Kidney (tissue), 14 donors: ENCODE data around the gene PPP6R3. TPM values are rescaled to one million over a fixed set of nuclear protein-coding genes. Genes with fewer than 3 reads are reported as not detected.

Experiments
- DNase-seq, 5 donors: peaks; one replicate each; pipeline ENCODE4 v3.0.0-alpha.2; 2013 to 2020
- FAIRE-seq: peaks from 2 replicates; lab custom pipeline; 2012; peaks lifted over from hg19 to GRCh38; lab: Jason Lieb, UNC
- H3K27ac ChIP-seq, 2 donors: one replicate each; pipeline ENCODE4 v1.7.0; 2013; ENCODE audit warnings: low read depth in 2 of 2, low read length in 2 of 2, inconsistent platforms in 1 of 2
- H3K27me3 ChIP-seq: one replicate; pipeline ENCODE4 v1.7.1; 2013; ENCODE audit warnings: low read length, inconsistent platforms; ENCODE audit not compliant: control insufficient read depth, insufficient read depth
- H3K36me3 ChIP-seq, 3 donors: one replicate each; pipeline versions ENCODE4 v1.7.0 to v1.7.1; 2013; ENCODE audit warnings: low read length in 3 of 3, control low read depth in 1 of 3, inconsistent platforms in 1 of 3; ENCODE audit not compliant: insufficient read depth in 3 of 3, control insufficient read depth in 2 of 3
- H3K4me1 ChIP-seq, 3 donors: one replicate each; pipeline versions ENCODE4 v1.7.0 to v1.7.1; 2013; ENCODE audit warnings: low read length in 3 of 3, inconsistent platforms in 1 of 3, low read depth in 1 of 3; ENCODE audit not compliant: control insufficient read depth in 2 of 3, insufficient read depth in 2 of 3
- H3K4me3 ChIP-seq, 3 donors: one replicate each; pipeline versions ENCODE4 v1.7.0 to v1.8.1; 2013; ENCODE audit warnings: low read length in 3 of 3, control low read depth in 1 of 3, inconsistent platforms in 1 of 3
- H3K9ac ChIP-seq, 3 donors: one replicate each; pipeline versions ENCODE4 v1.7.0 to v1.7.1; 2013; ENCODE audit warnings: low read length in 3 of 3, control low read depth in 1 of 3, inconsistent platforms in 1 of 3
- H3K9me3 ChIP-seq, 3 donors: one replicate each; pipeline versions ENCODE4 v1.7.0 to v1.7.1; 2013; ENCODE audit warnings: low read length in 3 of 3, control low read depth in 1 of 3, inconsistent platforms in 1 of 3; ENCODE audit not compliant: control insufficient read depth in 2 of 3, insufficient read depth in 1 of 3
- intact Hi-C: fragments of 100-400 bp; cut with DNase I; formaldehyde crosslinking; loops from one replicate; pipeline ENCODE4 v1.11.1; 2022
- polyA plus RNA-seq: library from polyadenylated mRNA; stranded (reverse); fragments of 350-450 nt; fragmentation: Illumina TruSeq; extraction: RNeasy Lipid Tissue Mini Kit (QIAGEN cat#74804); gene quantifications from one replicate; pipeline ENCODE4 v1.2.3, GENCODE V29; 2014; ENCODE audit warnings: low read depth, low replicate concordance; ENCODE audit not compliant: insufficient read depth
- total RNA-seq: library from RNA; stranded (reverse); fragmentation: NEBNext Ultra II Directional; extraction: Animal tissue kit (Norgen Biotek cat#: 25700); gene quantifications from one replicate; pipeline ENCODE4 v1.2.1, GENCODE V29; 2021
- TF ChIP-seq, protein P1 (sequence below): IDR thresholded peaks from 3 replicates; pipeline ENCODE4 v1.5.1; 2012; ENCODE audit warnings: mild to moderate bottlenecking, moderate library complexity, borderline replicate concordance; ENCODE audit not compliant: insufficient read depth; ENCODE audit errors: extremely low read depth
- donor health status: control.
- donor health status: control.
- donor health status: control.
- donor health status: control.
- donor health status: control.
- donor health status: DM: yes; HTN: yes; CAD: no.
- donor health status: Normal renal cell carcinoma (clear cell type).

PPP6R3 gene
- total and polyA plus RNA-seq, 2 donors from 2014 or later: 30.3 to 108 TPM

DNA sequence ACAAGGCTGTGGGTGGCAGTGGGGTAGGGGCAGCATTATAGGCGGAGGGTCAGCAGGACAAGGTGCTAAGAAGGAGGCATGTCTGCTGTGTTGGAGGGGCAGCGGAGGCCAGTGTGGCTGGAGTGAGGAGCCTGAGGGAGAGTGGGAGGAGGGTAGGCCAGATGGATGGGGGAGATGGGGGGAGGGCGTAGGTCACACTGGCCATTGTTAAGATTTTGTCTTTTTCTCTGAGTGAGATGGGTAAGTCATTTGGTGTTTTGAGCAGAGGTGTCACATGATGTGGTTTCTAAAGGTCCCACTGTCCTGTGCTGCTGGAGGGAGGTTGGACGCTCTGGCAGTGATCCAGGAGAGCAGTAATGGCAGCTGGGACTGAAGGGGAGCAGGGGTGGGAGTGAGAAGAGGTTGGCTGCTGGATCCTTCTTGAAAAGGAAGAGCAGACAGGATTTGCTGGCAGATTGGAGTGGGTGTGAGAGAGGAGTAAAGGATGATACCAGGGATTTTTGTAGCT lies 9.8 kb downstream of the PPP6R3 start:
- Histone ChIP-seq H3K27me3 (no peaks in the 10 kb centered on the region), H3K4me3 (no peak overlapping the region), H3K27ac (no peak overlapping the region), H3K4me1 (peaks cover 0 to 36% (median 30%) of the 10 kb centered on the region in 3 donors), H3K9ac (no peak overlapping the region), H3K36me3 (peaks cover 0 to 5% (median 0%) of the 10 kb centered on the region in 3 donors), H3K9me3 (no peaks in the 10 kb centered on the region)
- DNase-seq (peak in 1 of 5 donors; percentile 53), FAIRE-seq (no peak)
- TF ChIP-seq, protein P1, sequence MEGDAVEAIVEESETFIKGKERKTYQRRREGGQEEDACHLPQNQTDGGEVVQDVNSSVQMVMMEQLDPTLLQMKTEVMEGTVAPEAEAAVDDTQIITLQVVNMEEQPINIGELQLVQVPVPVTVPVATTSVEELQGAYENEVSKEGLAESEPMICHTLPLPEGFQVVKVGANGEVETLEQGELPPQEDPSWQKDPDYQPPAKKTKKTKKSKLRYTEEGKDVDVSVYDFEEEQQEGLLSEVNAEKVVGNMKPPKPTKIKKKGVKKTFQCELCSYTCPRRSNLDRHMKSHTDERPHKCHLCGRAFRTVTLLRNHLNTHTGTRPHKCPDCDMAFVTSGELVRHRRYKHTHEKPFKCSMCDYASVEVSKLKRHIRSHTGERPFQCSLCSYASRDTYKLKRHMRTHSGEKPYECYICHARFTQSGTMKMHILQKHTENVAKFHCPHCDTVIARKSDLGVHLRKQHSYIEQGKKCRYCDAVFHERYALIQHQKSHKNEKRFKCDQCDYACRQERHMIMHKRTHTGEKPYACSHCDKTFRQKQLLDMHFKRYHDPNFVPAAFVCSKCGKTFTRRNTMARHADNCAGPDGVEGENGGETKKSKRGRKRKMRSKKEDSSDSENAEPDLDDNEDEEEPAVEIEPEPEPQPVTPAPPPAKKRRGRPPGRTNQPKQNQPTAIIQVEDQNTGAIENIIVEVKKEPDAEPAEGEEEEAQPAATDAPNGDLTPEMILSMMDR: no peak
- intact Hi-C loops: no loop called here

DNA sequence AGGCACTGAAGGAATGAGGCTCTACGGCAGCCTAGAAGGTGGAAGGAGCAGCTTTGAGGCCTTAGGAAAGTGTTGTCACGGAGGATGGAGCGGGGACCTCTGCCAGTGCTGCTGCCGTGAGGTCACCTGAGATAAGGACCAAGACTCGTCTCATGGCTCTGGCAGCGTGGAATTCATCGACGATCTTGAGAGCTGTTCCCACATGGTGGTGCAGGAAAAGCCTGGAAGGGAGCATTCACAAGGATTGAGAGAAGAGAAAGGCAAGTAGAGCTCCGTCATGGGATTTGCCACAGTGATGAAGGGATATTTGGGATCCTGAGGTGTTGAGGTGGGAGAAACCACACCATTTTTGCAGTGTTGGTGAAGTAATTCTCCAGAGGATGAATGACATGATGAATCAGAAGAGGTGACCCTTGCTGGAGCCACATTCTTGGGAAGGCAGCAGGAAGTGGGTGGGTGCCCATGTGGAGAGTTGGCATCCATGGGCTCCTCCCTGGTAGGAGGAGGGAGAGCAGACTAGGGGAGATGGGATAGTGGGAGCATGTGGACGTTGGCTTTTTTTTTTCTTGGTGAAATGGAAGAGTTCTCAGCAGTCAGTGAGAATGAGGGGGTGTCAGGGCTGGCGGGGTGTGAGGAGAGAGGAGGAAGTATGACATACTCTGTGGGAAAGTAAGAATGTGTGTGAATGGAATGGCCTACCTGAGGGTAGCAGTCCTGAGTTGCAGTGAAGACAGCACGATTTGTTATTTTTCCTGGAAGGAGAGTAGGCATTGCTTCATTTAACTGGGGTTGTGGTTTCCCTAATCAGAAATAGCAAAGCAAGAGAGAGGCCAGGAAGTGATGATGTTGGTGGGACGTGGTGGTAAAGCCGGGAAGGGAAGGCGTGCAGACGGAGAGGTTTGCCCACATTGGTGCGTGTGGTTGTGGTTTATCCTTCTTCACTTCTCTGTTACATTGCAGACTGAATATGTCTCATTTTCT lies 11.1 kb downstream of the PPP6R3 start:
- peaks cover 0 to 5% (median 0%) of the 10 kb centered on the region in 3 donors for H3K36me3 ChIP-seq
- no peak overlapping the region for H3K4me3 ChIP-seq
- intact Hi-C loops: no loop called here
- H3K27me3 ChIP-seq: no peaks in the 10 kb centered on the region
- FAIRE-seq (no peak), DNase-seq (peak in 1 of 5 donors; percentile 46)
- no peaks in the 10 kb centered on the region for H3K9me3 ChIP-seq
- no peak overlapping the region for H3K27ac ChIP-seq
- TF ChIP-seq, protein P1: no peak
- no peak overlapping the region for H3K9ac ChIP-seq
- peaks cover 0 to 32% (median 22%) of the 10 kb centered on the region in 3 donors for H3K4me1 ChIP-seq

DNA sequence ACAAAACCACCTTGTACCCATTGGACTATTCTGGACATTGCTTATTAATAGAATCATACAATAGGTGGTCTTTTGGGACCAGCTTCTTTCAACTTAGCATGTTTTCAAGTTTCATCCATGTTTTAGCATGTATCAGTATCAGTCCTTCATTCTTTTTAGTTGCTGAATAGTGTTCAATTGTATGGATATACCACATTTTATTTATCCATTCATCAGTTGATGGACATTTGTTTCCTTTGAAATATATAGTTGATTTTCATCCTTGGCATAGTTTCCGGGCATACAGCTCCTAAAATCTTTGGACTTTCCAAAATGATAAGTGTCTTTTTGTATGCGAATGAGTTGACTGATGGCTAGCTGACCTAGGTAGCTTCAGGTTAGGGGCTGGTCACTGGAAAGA lies 12.2 kb downstream of the PPP6R3 start:
- TF ChIP-seq, protein P1: no peak
- Histone ChIP-seq H3K4me1 (peaks cover 0 to 28% (median 22%) of the 10 kb centered on the region in 3 donors), H3K36me3 (peaks cover 0 to 5% (median 0%) of the 10 kb centered on the region in 3 donors), H3K9me3 (no peaks in the 10 kb centered on the region), H3K4me3 (no peak overlapping the region), H3K9ac (no peak overlapping the region), H3K27ac (no peak overlapping the region), H3K27me3 (no peaks in the 10 kb centered on the region)
- intact Hi-C loops: no loop called here
- DNase-seq: no peak
- FAIRE-seq: no peak
